A549 (cell line): ENCODE results near the gene SARS1. TPM values are rescaled to one million over a fixed set of nuclear protein-coding genes. Genes with fewer than 3 reads are reported as not detected.

Source experiments
- ATAC-seq, 2 experiments: fragments of 200-7000 bp in 1 of 2; fragments of >200 bp in 1 of 2; cut with Nextera tagmentation in 1 of 2; cut with Tn5 transposase in 1 of 2; 3 replicates each; pipeline versions ENCODE4 v1.8.0 to v1.9.1; 2018 to 2020; ENCODE audit warnings: mild to moderate bottlenecking in 1 of 2, moderate library complexity in 1 of 2
- CTCF ChIA-PET: fragments of 300-600 bp; sonication (Branson Sonifier 250); formaldehyde crosslinking; extraction: SDS; loops from one replicate; lab custom pipeline; 2021; ENCODE audit warnings: antibody characterized with exemption, inconsistent platforms; lab: Yijun Ruan, JAX
- POLR2A ChIA-PET: fragments of 350-600 bp; formaldehyde crosslinking; extraction: SDS; loops from one replicate; lab custom pipeline; 2021; ENCODE audit warnings: antibody characterized with exemption, inconsistent platforms; lab: Yijun Ruan, JAX
- DNase-seq, 2 experiments: peaks; one replicate each; pipeline versions ENCODE4 v3.0.0 to v3.0.0-alpha.2; 2011 to 2016; ENCODE audit warnings: low read depth in 1 of 2, low spot score in 1 of 2
- FAIRE-seq: peaks from 2 replicates; lab custom pipeline; 2011; peaks lifted over from hg19 to GRCh38; lab: Jason Lieb, UNC
- H3K27ac ChIP-seq, 2 experiments: fragments of >200 bp; sonication (Bioruptor Twin); formaldehyde crosslinking; 3 replicates each; pipeline ENCODE4 v1.5.1; 2016 to 2017
- H3K4me1 ChIP-seq: fragments of >200 bp; sonication (Bioruptor Twin); formaldehyde crosslinking; 3 replicates; pipeline ENCODE4 v1.6.1; 2016
- H3K4me2 ChIP-seq: fragments of >200 bp; sonication (Bioruptor Twin); formaldehyde crosslinking; 3 replicates; pipeline ENCODE4 v1.6.1; 2016
- H3K4me3 ChIP-seq: fragments of >200 bp; sonication (Bioruptor Twin); formaldehyde crosslinking; 3 replicates; pipeline ENCODE4 v1.5.1; 2016
- H3K9me3 ChIP-seq: fragments of >200 bp; sonication (Bioruptor Twin); formaldehyde crosslinking; 3 replicates; pipeline ENCODE4 v1.6.1; 2016
- BHLHE40 ChIP-seq: IDR thresholded peaks from 2 replicates; pipeline ENCODE4 v1.6.1; 2012; ENCODE audit warnings: low read depth, low read length, inconsistent platforms
- CHD2 ChIP-seq: fragments of 150-350 bp; IDR thresholded peaks from 2 replicates; pipeline ENCODE4 v1.6.1; 2014; ENCODE audit warnings: low read length; ENCODE audit not compliant: partially characterized antibody
- EHF ChIP-seq: fragments of 250-450 bp; sonication (Bioruptor Pico); IDR thresholded peaks from 2 replicates; pipeline ENCODE4 v1.5.0; 2020; ENCODE audit warnings: mild to moderate bottlenecking
- EHMT2 ChIP-seq: fragments of 200-600 bp; sonication (generic); IDR thresholded peaks from 2 replicates; pipeline ENCODE4 v1.6.1; 2016; ENCODE audit warnings: antibody characterized with exemption, low read depth, mild to moderate bottlenecking, moderate library complexity
- GATA3 ChIP-seq: IDR thresholded peaks from 2 replicates; pipeline ENCODE4 v1.6.1; 2012; ENCODE audit warnings: borderline replicate concordance
- HDAC2 ChIP-seq: fragments of 200-600 bp; sonication (generic); IDR thresholded peaks from 2 replicates; pipeline ENCODE4 v1.6.1; 2016
- HEYL ChIP-seq: fragments of 250-450 bp; sonication (Bioruptor Pico); IDR thresholded peaks from 2 replicates; pipeline ENCODE4 v1.8.0; 2021; ENCODE audit warnings: mild to moderate bottlenecking, moderate library complexity
- JUN ChIP-seq, 2 experiments: fragments of >200 bp; sonication (Bioruptor Twin); formaldehyde crosslinking; IDR thresholded peaks; 2 replicates in 1 of 2; 3 replicates in 1 of 2; pipeline ENCODE4 v1.6.1; 2016 to 2017
- MAFK ChIP-seq: fragments of 450-650 bp; IDR thresholded peaks from 2 replicates; pipeline ENCODE4 v1.6.1; 2014; ENCODE audit not compliant: partially characterized antibody
- MAZ ChIP-seq: fragments of 150-350 bp; IDR thresholded peaks from 2 replicates; pipeline ENCODE4 v1.6.1; 2014; ENCODE audit warnings: antibody characterized with exemption, low read depth, low read length, borderline replicate concordance
- MYC ChIP-seq: IDR thresholded peaks from 2 replicates; pipeline ENCODE4 v1.6.1; 2012; ENCODE audit warnings: mild to moderate bottlenecking, inconsistent platforms, low read length, improper control_type of control experiment, borderline replicate concordance
- NR3C1 ChIP-seq: fragments of >200 bp; sonication (Bioruptor Twin); formaldehyde crosslinking; IDR thresholded peaks from 3 replicates; pipeline ENCODE4 v1.6.1; 2017
- PHF8 ChIP-seq: fragments of 200-600 bp; sonication (generic); IDR thresholded peaks from 2 replicates; pipeline ENCODE4 v1.6.1; 2016; ENCODE audit warnings: low read depth, mild to moderate bottlenecking, antibody characterized with exemption, moderate library complexity, borderline replicate concordance
- RARB ChIP-seq: fragments of 250-450 bp; sonication (Bioruptor Pico); IDR thresholded peaks from 2 replicates; pipeline ENCODE4 v1.8.0; 2021; ENCODE audit warnings: mild to moderate bottlenecking, moderate library complexity
- RCOR1 ChIP-seq: fragments of 150-350 bp; IDR thresholded peaks from 2 replicates; pipeline ENCODE4 v1.6.1; 2014; ENCODE audit warnings: antibody characterized with exemption, low read length, low read depth
- RNF2 ChIP-seq: fragments of 200-600 bp; sonication (generic); IDR thresholded peaks from 2 replicates; pipeline ENCODE4 v1.6.1; 2016; ENCODE audit warnings: low read depth, mild to moderate bottlenecking, antibody characterized with exemption, moderate library complexity, borderline replicate concordance
- SMC3 ChIP-seq: fragments of >200 bp; sonication (Bioruptor Twin); formaldehyde crosslinking; IDR thresholded peaks from 3 replicates; pipeline ENCODE4 v1.6.1; 2018; ENCODE audit warnings: inconsistent platforms
- SREBF2 ChIP-seq: fragments of 450-650 bp; IDR thresholded peaks from 2 replicates; pipeline ENCODE4 v1.6.1; 2014; ENCODE audit warnings: mild to moderate bottlenecking, moderate library complexity
- TFCP2L1 ChIP-seq: fragments of 250-450 bp; sonication (Bioruptor Pico); IDR thresholded peaks from 2 replicates; pipeline ENCODE4 v1.5.0; 2021; ENCODE audit warnings: mild to moderate bottlenecking
- ZNF302 ChIP-seq: fragments of 250-450 bp; sonication (Bioruptor Pico); IDR thresholded peaks from 2 replicates; pipeline ENCODE4 v1.9.0; 2021; ENCODE audit warnings: inconsistent platforms, mild to moderate bottlenecking, moderate library complexity
- ZSCAN20 ChIP-seq: fragments of 250-450 bp; sonication (Bioruptor Pico); IDR thresholded peaks from 2 replicates; pipeline ENCODE4 v1.8.0; 2022; ENCODE audit warnings: mild to moderate bottlenecking, moderate library complexity
- WGBS: methylation state at CpG from one replicate; pipeline ENCODE4 v1.1.6; 2017; ENCODE audit errors: missing lambda C conversion rate; 5-methylcytosine and 5-hydroxymethylcytosine counted together
- polyA plus RNA-seq, 4 experiments: library from polyadenylated mRNA; depleted of rRNA in 3 of 4; stranded (reverse); fragments of >200 nt; fragmentation: RNase III in 1 of 4; extraction: RNeasy Plus Mini Kit Qiagen cat#74134 plus additional on column Dnase treatment in 1 of 4; gene quantifications; 2 replicates in 3 of 4; 3 replicates in 1 of 4; pipeline ENCODE4 v1.2.3, GENCODE V29; 2011 to 2017
- TF ChIP-seq, protein P1 (sequence below): fragments of 150-350 bp; IDR thresholded peaks from 2 replicates; pipeline ENCODE4 v1.6.1; 2014; ENCODE audit warnings: low read depth, mild to moderate bottlenecking, low read length
- TF ChIP-seq, protein P2 (sequence below): IDR thresholded peaks from 2 replicates; pipeline ENCODE4 v1.6.1; 2012; ENCODE audit warnings: low read depth, borderline replicate concordance
- TF ChIP-seq, protein P3 (sequence below): fragments of >200 bp; sonication (Bioruptor Twin); formaldehyde crosslinking; IDR thresholded peaks from 2 replicates; pipeline ENCODE4 v1.6.1; 2016
- TF ChIP-seq, protein P4 (sequence below): fragments of 450-650 bp; IDR thresholded peaks from 2 replicates; pipeline ENCODE4 v1.6.1; 2014; ENCODE audit warnings: antibody characterized with exemption
- TF ChIP-seq, protein P5 (sequence below): IDR thresholded peaks from 2 replicates; pipeline ENCODE4 v1.6.1; 2012

SARS1 gene
- polyA plus RNA-seq, 2 of the 4 experiments (the other 2 are of a cell fraction): 103 to 152 TPM

DNA sequence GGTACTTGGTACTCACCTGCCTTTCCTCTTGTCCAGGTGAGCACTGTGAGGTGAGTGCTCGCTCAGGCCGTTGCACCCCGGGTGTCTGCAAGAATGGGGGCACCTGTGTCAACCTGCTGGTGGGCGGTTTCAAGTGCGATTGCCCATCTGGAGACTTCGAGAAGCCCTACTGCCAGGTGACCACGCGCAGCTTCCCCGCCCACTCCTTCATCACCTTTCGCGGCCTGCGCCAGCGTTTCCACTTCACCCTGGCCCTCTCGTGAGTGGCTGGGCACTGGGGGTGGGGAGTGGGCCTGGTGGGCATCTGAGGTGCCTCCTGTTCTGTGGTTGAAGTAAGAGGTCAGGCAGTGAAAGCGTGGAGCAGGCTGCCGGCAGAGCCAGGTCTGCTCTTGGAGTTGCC, 47.3 kb downstream of the SARS1 start:
- Histone ChIP-seq H3K9me3 (no peaks in the 10 kb centered on the region), H3K4me1 (no peaks in the 10 kb centered on the region; the same call in 2 of the 3 replicates), H3K4me2 (no peak overlapping the region), H3K4me3 (no peak overlapping the region), H3K27ac (no peak overlapping the region)
- no peak for ATAC-seq
- no peak for TF ChIP-seq EHF (CRISPR knock-in tag)
- no peak for TF ChIP-seq TFCP2L1 (CRISPR knock-in tag)
- TF ChIP-seq, protein P1, sequence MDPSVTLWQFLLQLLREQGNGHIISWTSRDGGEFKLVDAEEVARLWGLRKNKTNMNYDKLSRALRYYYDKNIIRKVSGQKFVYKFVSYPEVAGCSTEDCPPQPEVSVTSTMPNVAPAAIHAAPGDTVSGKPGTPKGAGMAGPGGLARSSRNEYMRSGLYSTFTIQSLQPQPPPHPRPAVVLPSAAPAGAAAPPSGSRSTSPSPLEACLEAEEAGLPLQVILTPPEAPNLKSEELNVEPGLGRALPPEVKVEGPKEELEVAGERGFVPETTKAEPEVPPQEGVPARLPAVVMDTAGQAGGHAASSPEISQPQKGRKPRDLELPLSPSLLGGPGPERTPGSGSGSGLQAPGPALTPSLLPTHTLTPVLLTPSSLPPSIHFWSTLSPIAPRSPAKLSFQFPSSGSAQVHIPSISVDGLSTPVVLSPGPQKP: no peak
- no peak for TF ChIP-seq JUN (IDR thresholded peaks at IDR 0.05)
- no peak for TF ChIP-seq CHD2
- TF ChIP-seq HDAC2: no peak
- TF ChIP-seq BHLHE40: no peak
- TF ChIP-seq SREBF2: no peak
- TF ChIP-seq, protein P2, sequence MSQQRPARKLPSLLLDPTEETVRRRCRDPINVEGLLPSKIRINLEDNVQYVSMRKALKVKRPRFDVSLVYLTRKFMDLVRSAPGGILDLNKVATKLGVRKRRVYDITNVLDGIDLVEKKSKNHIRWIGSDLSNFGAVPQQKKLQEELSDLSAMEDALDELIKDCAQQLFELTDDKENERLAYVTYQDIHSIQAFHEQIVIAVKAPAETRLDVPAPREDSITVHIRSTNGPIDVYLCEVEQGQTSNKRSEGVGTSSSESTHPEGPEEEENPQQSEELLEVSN: no peak
- TF ChIP-seq SMC3: no peak
- TF ChIP-seq RARB: no peak
- TF ChIP-seq ZSCAN20 (CRISPR knock-in tag): no peak
- no peak for TF ChIP-seq NR3C1
- TF ChIP-seq MAFK: no peak
- no peak for FAIRE-seq
- DNase-seq: no peak
- POLR2A ChIA-PET: no interaction called here
- CTCF ChIA-PET: interaction anchor here (1.2 to 4.0 kb wide), 2 partner anchors 16 to 138 kb away, joined by 4 to 31 read pairs; no protein-coding TSS in a partner anchor
- 93% methylated on average over 13 of the region's 16 CpGs for WGBS

DNA sequence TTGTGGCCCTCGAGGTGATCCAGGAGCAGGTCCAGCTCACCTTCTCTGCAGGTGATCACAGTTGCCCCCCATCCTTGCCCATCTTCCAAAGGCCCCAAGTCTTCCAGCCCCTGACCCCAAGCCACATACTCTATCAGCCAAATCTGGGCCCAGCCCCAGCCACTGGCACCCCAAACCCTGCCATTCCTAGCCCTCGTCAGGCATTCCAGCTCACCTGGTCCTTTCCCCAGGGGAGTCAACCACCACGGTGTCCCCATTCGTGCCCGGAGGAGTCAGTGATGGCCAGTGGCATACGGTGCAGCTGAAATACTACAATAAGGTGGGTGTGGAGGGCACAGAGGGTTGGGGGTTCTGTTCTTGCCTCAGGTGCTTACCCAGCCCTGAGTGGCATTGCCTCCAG, 47.9 kb downstream of the SARS1 start:
- no peaks in the 10 kb centered on the region; the same call in 2 of the 3 replicates for H3K4me1 ChIP-seq
- DNase-seq (no peak), FAIRE-seq (no peak), ATAC-seq (no peak)
- ChIA-PET CTCF (interaction anchor here (1.2 to 4.0 kb wide), 3 partner anchors 15 to 271 kb away, joined by 4 to 31 read pairs (median 12); no protein-coding TSS in a partner anchor), POLR2A (no interaction called here)
- no peak overlapping the region for H3K27ac ChIP-seq
- no peak for TF ChIP-seq ZNF302
- TF ChIP-seq RNF2: no peak
- TF ChIP-seq MAZ: no peak
- no peak for TF ChIP-seq EHMT2
- TF ChIP-seq MYC: no peak
- no peak for TF ChIP-seq RCOR1
- TF ChIP-seq RARB: no peak
- no peak for TF ChIP-seq GATA3
- TF ChIP-seq PHF8: no peak
- TF ChIP-seq BHLHE40: no peak
- no peak for TF ChIP-seq HEYL (CRISPR knock-in tag)
- TF ChIP-seq, protein P3, sequence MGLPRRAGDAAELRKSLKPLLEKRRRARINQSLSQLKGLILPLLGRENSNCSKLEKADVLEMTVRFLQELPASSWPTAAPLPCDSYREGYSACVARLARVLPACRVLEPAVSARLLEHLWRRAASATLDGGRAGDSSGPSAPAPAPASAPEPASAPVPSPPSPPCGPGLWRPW: no peak
- TF ChIP-seq, protein P4, sequence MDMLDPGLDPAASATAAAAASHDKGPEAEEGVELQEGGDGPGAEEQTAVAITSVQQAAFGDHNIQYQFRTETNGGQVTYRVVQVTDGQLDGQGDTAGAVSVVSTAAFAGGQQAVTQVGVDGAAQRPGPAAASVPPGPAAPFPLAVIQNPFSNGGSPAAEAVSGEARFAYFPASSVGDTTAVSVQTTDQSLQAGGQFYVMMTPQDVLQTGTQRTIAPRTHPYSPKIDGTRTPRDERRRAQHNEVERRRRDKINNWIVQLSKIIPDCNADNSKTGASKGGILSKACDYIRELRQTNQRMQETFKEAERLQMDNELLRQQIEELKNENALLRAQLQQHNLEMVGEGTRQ: no peak
- TF ChIP-seq, protein P5, sequence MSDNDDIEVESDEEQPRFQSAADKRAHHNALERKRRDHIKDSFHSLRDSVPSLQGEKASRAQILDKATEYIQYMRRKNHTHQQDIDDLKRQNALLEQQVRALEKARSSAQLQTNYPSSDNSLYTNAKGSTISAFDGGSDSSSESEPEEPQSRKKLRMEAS: no peak
- WGBS: 78% methylated on average over 5 of the region's 6 CpGs
- H3K4me2 ChIP-seq: no peak overlapping the region
- no peaks in the 10 kb centered on the region for H3K9me3 ChIP-seq
- H3K4me3 ChIP-seq: no peak overlapping the region
